IMR-90 (cell line): ENCODE data around the gene PNMA6E. TPM values are rescaled to one million over a fixed set of nuclear protein-coding genes. Genes with fewer than 3 reads are reported as not detected.

Source experiments
- ATAC-seq: fragments of 200-7000 bp; cut with Tn5 transposase; 2 replicates; pipeline ENCODE4 v1.9.1; 2020; ENCODE audit warnings: low read depth, mild to moderate bottlenecking, moderate library complexity
- BruUV-seq: library from RNA; stranded (reverse); fragments of 400-500 nt; replicated peaks from 2 replicates; lab custom pipeline; 2021; lab: Mats Ljungman, UMichigan
- CTCF ChIA-PET: fragments of 300-600 bp; formaldehyde crosslinking; extraction: SDS; loops from one replicate; lab custom pipeline; 2021; ENCODE audit warnings: antibody characterized with exemption; lab: Yijun Ruan, JAX
- POLR2A ChIA-PET: fragments of 300-600 bp; sonication (Branson Sonifier 250); formaldehyde crosslinking; loops from one replicate; lab custom pipeline; 2022; ENCODE audit warnings: antibody characterized with exemption; ENCODE audit not compliant: unreplicated experiment; lab: Charles Lee
- DNase-seq: peaks from one replicate; pipeline ENCODE4 v3.0.0; 2013
- H2AFZ ChIP-seq: replicated peaks from 2 replicates; pipeline ENCODE3; 2013; ENCODE audit warnings: low read length, mild to moderate bottlenecking; ENCODE audit not compliant: poor library complexity
- H2AK5ac ChIP-seq: 2 replicates; pipeline ENCODE4 v1.6.1; 2013; ENCODE audit warnings: low read depth, low read length, inconsistent platforms
- H2AK9ac ChIP-seq: replicated peaks from 2 replicates; pipeline ENCODE3; 2013; ENCODE audit warnings: mild to moderate bottlenecking, low read depth, low read length, moderate library complexity; ENCODE audit not compliant: poor library complexity
- H2BK120ac ChIP-seq: 2 replicates; pipeline ENCODE4 v1.6.1; 2013; ENCODE audit warnings: low read depth, low read length, inconsistent platforms
- H2BK15ac ChIP-seq: 3 replicates; pipeline ENCODE4 v1.6.1; 2013; ENCODE audit warnings: low read depth, low read length, inconsistent platforms
- H2BK20ac ChIP-seq: 2 replicates; pipeline ENCODE4 v1.6.1; 2013; ENCODE audit warnings: low read depth, mild to moderate bottlenecking, inconsistent platforms, low read length, moderate library complexity
- H2BK5ac ChIP-seq: 2 replicates; pipeline ENCODE4 v1.6.1; 2013; ENCODE audit warnings: mild to moderate bottlenecking, low read depth, low read length, inconsistent platforms; ENCODE audit not compliant: poor library complexity, severe bottlenecking
- H3K14ac ChIP-seq: replicated peaks from 2 replicates; pipeline ENCODE4 v1.6.1; 2013; ENCODE audit warnings: low read depth, low read length, inconsistent platforms
- H3K18ac ChIP-seq: 2 replicates; pipeline ENCODE4 v1.6.1; 2013; ENCODE audit warnings: low read depth, low read length, control low read depth
- H3K23ac ChIP-seq: 2 replicates; pipeline ENCODE4 v1.6.1; 2013; ENCODE audit warnings: low read depth, low read length, inconsistent platforms
- H3K27ac ChIP-seq: 2 replicates; pipeline ENCODE4 v1.5.1; 2013; ENCODE audit warnings: mild to moderate bottlenecking, control low read depth, low read length; ENCODE audit not compliant: insufficient read depth
- H3K27me3 ChIP-seq: 2 replicates; pipeline ENCODE4 v1.6.1; 2013; ENCODE audit warnings: low read length; ENCODE audit not compliant: control insufficient read depth, insufficient read depth
- H3K36me3 ChIP-seq: 2 replicates; pipeline ENCODE4 v1.6.1; 2013; ENCODE audit warnings: low read length, mixed read lengths; ENCODE audit not compliant: control insufficient read depth, insufficient read depth
- H3K4ac ChIP-seq: 2 replicates; pipeline ENCODE4 v1.6.1; 2013; ENCODE audit warnings: low read depth, low read length, inconsistent platforms
- H3K4me1 ChIP-seq: 2 replicates; pipeline ENCODE4 v1.6.1; 2013; ENCODE audit warnings: low read length, mixed read lengths; ENCODE audit not compliant: control insufficient read depth, insufficient read depth
- H3K4me2 ChIP-seq: 2 replicates; pipeline ENCODE4 v1.6.1; 2013; ENCODE audit warnings: low read depth, mild to moderate bottlenecking, control low read depth, low read length, moderate library complexity
- H3K4me3 ChIP-seq: 2 replicates; pipeline ENCODE4 v1.5.1; 2013; ENCODE audit warnings: low read depth, mild to moderate bottlenecking, control low read depth, low read length, moderate library complexity; ENCODE audit not compliant: insufficient read depth
- H3K56ac ChIP-seq: 2 replicates; pipeline ENCODE4 v1.6.1; 2013; ENCODE audit warnings: low read length, inconsistent platforms; ENCODE audit not compliant: insufficient read depth; ENCODE audit errors: extremely low read depth
- H3K79me1 ChIP-seq, 2 experiments: 2 replicates each; pipeline ENCODE4 v1.6.1; 2013; ENCODE audit warnings: low read length in 2 of 2, inconsistent platforms in 1 of 2, low read depth in 1 of 2
- H3K9ac ChIP-seq: 2 replicates; pipeline ENCODE4 v1.6.1; 2013; ENCODE audit warnings: low read depth, low read length, control low read depth
- H3K9me1 ChIP-seq: 2 replicates; pipeline ENCODE4 v1.6.1; 2013; ENCODE audit warnings: low read length, inconsistent platforms; ENCODE audit not compliant: insufficient read depth
- H3K9me3 ChIP-seq: 2 replicates; pipeline ENCODE4 v1.6.1; 2013; ENCODE audit warnings: low read length; ENCODE audit not compliant: control insufficient read depth, insufficient read depth
- H4K20me1 ChIP-seq: 2 replicates; pipeline ENCODE4 v1.6.1; 2013; ENCODE audit warnings: low read length, inconsistent platforms; ENCODE audit not compliant: insufficient read depth
- H4K5ac ChIP-seq: 2 replicates; pipeline ENCODE4 v1.6.1; 2013; ENCODE audit warnings: mild to moderate bottlenecking, low read depth, low read length, control low read depth
- H4K8ac ChIP-seq, 2 experiments: 2 replicates each; pipeline ENCODE4 v1.6.1; 2013; ENCODE audit warnings: low read depth in 2 of 2, low read length in 2 of 2, control low read depth in 1 of 2, inconsistent platforms in 1 of 2
- H4K91ac ChIP-seq: 2 replicates; pipeline ENCODE4 v1.6.1; 2013; ENCODE audit warnings: low read depth, low read length, inconsistent platforms; ENCODE audit not compliant: insufficient read depth
- BHLHE40 ChIP-seq: fragments of 150-350 bp; IDR thresholded peaks from 2 replicates; pipeline ENCODE4 v1.6.1; 2016; ENCODE audit warnings: mild to moderate bottlenecking, low read depth, low read length
- CEBPB ChIP-seq: IDR thresholded peaks from 2 replicates; pipeline ENCODE4 v1.6.1; 2012; ENCODE audit warnings: low read depth, low read length, improper control_type of control experiment
- FOS ChIP-seq: fragments of 150-350 bp; IDR thresholded peaks from 2 replicates; pipeline ENCODE4 v1.6.1; 2016; ENCODE audit warnings: low read depth, low read length
- MAFK ChIP-seq: IDR thresholded peaks from 2 replicates; pipeline ENCODE4 v1.6.1; 2012; ENCODE audit warnings: low read depth, low read length, improper control_type of control experiment
- MAZ ChIP-seq: IDR thresholded peaks from 2 replicates; pipeline ENCODE4 v1.6.1; 2012; ENCODE audit warnings: low read depth, mild to moderate bottlenecking, low read length, improper control_type of control experiment, moderate library complexity, borderline replicate concordance
- MXI1 ChIP-seq: IDR thresholded peaks from 2 replicates; pipeline ENCODE4 v1.6.1; 2012; ENCODE audit warnings: low read depth, mild to moderate bottlenecking, low read length, moderate library complexity, borderline replicate concordance
- NFE2L2 ChIP-seq: fragments of 150-350 bp; IDR thresholded peaks from 2 replicates; pipeline ENCODE4 v1.6.1; 2016; ENCODE audit warnings: low read depth, mild to moderate bottlenecking, low read length
- POLR2A ChIP-seq: IDR thresholded peaks from 2 replicates; pipeline ENCODE4 v1.6.1; 2012; ENCODE audit warnings: mild to moderate bottlenecking, low read depth, low read length
- RAD21 ChIP-seq: IDR thresholded peaks from 2 replicates; pipeline ENCODE4 v1.6.1; 2012; ENCODE audit warnings: low read length, improper control_type of control experiment
- RFX5 ChIP-seq: IDR thresholded peaks from 2 replicates; pipeline ENCODE4 v1.8.0; 2012; ENCODE audit warnings: low read depth, mild to moderate bottlenecking, low read length, moderate library complexity
- SMC3 ChIP-seq: fragments of 150-350 bp; IDR thresholded peaks from 2 replicates; pipeline ENCODE4 v1.6.1; 2016; ENCODE audit warnings: low read depth, mild to moderate bottlenecking, antibody characterized with exemption, low read length, moderate library complexity
- WGBS, 2 experiments: methylation state at CpG; one replicate each; pipeline versions ENCODE4 v1.1.5 to v1.1.7; 2013; ENCODE audit warnings: missing lambda C conversion rate in 2 of 2; ENCODE audit not compliant: insufficient read length in 1 of 2; ENCODE audit errors: extremely low coverage in 2 of 2; 5-methylcytosine and 5-hydroxymethylcytosine counted together
- dilution Hi-C: fragments of 300-500 bp; cut with HindIII; formaldehyde crosslinking; loops from one replicate; pipeline ENCODE4 v1.14.3; 2018; ENCODE audit warnings: low sequenced_read_pairs; ENCODE audit not compliant: unreplicated experiment
- in situ Hi-C: fragments of 300-500 bp; cut with MboI; formaldehyde crosslinking; loops from 3 replicates; pipeline ENCODE4 v1.14.3; 2019; ENCODE audit warnings: low sequenced_read_pairs, inconsistent platforms, mixed read lengths
- intact Hi-C: fragments of 100-400 bp; cut with micrococcal nuclease; formaldehyde crosslinking; loops from 2 replicates; pipeline ENCODE4 v1.10.0; 2022
- polyA plus RNA-seq, 3 experiments: library from polyadenylated mRNA; depleted of rRNA; stranded (reverse); fragments of >200 nt; gene quantifications; 2 replicates each; pipeline ENCODE4 v1.2.3, GENCODE V29; 2012; ENCODE audit warnings: low replicate concordance in 1 of 3
- total RNA-seq: library from RNA; depleted of rRNA; stranded (reverse); fragments of >200 nt; gene quantifications from 2 replicates; pipeline ENCODE4 v1.2.3, GENCODE V29; 2012
- TF ChIP-seq, protein P1 (sequence below): fragments of 150-350 bp; IDR thresholded peaks from 2 replicates; pipeline ENCODE4 v1.6.1; 2016; ENCODE audit warnings: low read depth, mild to moderate bottlenecking, low read length, moderate library complexity, borderline replicate concordance
- TF ChIP-seq, protein P2 (sequence below): fragments of 150-350 bp; IDR thresholded peaks from 2 replicates; pipeline ENCODE4 v1.6.1; 2017; ENCODE audit warnings: mild to moderate bottlenecking, antibody characterized with exemption, low read length, low read depth
- TF ChIP-seq, protein P3 (sequence below): conservative IDR thresholded peaks from 2 replicates; pipeline ENCODE4 v1.5.1; 2012; ENCODE audit warnings: mild to moderate bottlenecking, low read depth, low read length, improper control_type of control experiment

The PNMA6E gene
- total and polyA plus RNA-seq, 2 of the 4 experiments (the other 2 are of a cell fraction), result not detected

DNA sequence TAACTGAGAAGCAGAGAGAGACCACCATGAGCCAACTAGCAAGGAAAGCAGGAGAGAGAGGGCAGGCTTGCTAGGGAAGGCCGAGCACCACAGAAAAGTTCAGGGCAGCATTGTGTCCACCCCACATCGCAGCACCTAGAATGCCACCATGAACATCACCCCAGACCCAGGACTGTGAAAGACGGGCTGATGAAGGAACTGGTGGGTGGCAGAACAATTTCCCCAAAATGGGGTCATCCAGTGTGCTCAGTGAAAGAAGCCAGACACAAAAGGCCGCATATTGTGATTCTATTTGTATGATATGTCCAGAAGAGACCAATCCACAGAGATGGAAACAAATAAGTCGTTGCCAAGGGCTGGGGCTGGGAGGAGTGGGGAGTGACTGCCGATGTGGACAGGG is 16.8 kb downstream of the PNMA6E start:
- peaks cover 2% of the 10 kb centered on the region; the same call in 1 of the 2 replicates for H3K4me1 ChIP-seq
- WGBS, 2 experiments, result 63% methylated on average over 1 of the region's 6 CpGs; no CpG with 5 or more reads in 1 of the 2 experiments
- H2BK15ac ChIP-seq, result no peak overlapping the region
- TF ChIP-seq POLR2A, result no peak
- no peak for TF ChIP-seq SMC3
- TF ChIP-seq, protein P1, sequence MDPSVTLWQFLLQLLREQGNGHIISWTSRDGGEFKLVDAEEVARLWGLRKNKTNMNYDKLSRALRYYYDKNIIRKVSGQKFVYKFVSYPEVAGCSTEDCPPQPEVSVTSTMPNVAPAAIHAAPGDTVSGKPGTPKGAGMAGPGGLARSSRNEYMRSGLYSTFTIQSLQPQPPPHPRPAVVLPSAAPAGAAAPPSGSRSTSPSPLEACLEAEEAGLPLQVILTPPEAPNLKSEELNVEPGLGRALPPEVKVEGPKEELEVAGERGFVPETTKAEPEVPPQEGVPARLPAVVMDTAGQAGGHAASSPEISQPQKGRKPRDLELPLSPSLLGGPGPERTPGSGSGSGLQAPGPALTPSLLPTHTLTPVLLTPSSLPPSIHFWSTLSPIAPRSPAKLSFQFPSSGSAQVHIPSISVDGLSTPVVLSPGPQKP, result no peak
- no peak for TF ChIP-seq RAD21
- no peak for TF ChIP-seq BHLHE40
- TF ChIP-seq, protein P2, sequence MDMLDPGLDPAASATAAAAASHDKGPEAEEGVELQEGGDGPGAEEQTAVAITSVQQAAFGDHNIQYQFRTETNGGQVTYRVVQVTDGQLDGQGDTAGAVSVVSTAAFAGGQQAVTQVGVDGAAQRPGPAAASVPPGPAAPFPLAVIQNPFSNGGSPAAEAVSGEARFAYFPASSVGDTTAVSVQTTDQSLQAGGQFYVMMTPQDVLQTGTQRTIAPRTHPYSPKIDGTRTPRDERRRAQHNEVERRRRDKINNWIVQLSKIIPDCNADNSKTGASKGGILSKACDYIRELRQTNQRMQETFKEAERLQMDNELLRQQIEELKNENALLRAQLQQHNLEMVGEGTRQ, result no peak
- no peak for TF ChIP-seq MAFK
- no peak for TF ChIP-seq MXI1
- TF ChIP-seq, protein P3, sequence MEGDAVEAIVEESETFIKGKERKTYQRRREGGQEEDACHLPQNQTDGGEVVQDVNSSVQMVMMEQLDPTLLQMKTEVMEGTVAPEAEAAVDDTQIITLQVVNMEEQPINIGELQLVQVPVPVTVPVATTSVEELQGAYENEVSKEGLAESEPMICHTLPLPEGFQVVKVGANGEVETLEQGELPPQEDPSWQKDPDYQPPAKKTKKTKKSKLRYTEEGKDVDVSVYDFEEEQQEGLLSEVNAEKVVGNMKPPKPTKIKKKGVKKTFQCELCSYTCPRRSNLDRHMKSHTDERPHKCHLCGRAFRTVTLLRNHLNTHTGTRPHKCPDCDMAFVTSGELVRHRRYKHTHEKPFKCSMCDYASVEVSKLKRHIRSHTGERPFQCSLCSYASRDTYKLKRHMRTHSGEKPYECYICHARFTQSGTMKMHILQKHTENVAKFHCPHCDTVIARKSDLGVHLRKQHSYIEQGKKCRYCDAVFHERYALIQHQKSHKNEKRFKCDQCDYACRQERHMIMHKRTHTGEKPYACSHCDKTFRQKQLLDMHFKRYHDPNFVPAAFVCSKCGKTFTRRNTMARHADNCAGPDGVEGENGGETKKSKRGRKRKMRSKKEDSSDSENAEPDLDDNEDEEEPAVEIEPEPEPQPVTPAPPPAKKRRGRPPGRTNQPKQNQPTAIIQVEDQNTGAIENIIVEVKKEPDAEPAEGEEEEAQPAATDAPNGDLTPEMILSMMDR, result no peak
- TF ChIP-seq NFE2L2, result no peak
- no peak for TF ChIP-seq FOS
- no peak for TF ChIP-seq RFX5
- TF ChIP-seq CEBPB, result no peak
- no peak for TF ChIP-seq MAZ
- no peak overlapping the region for H2AFZ ChIP-seq
- BruUV-seq, result no TSS peak
- H3K9ac ChIP-seq, result no peak overlapping the region
- POLR2A ChIA-PET, result no interaction called here
- H3K9me3 ChIP-seq, result no peaks in the 10 kb centered on the region; the same call in 1 of the 2 replicates
- no peaks in the 10 kb centered on the region for H4K20me1 ChIP-seq
- H2BK5ac ChIP-seq, result no peak overlapping the region
- no peak overlapping the region for H2BK120ac ChIP-seq
- no peak overlapping the region for H4K8ac ChIP-seq
- H3K56ac ChIP-seq, result no peak overlapping the region
- DNase-seq, result no peak
- ATAC-seq, result no peak
- no peak overlapping the region for H3K27ac ChIP-seq
- H2AK9ac ChIP-seq, result no peak overlapping the region
- no peaks in the 10 kb centered on the region for H3K79me1 ChIP-seq
- intact Hi-C loops, result no loop called here
- dilution Hi-C loops, result no loop called here
- in situ Hi-C loops, result no loop called here
- CTCF ChIA-PET, result no interaction called here
- no peak overlapping the region for H4K5ac ChIP-seq
- H3K18ac ChIP-seq, result no peak overlapping the region
- no peak overlapping the region for H3K23ac ChIP-seq
- no peak overlapping the region for H4K91ac ChIP-seq
- H3K9me1 ChIP-seq, result no peaks in the 10 kb centered on the region
- H3K14ac ChIP-seq, result no peak overlapping the region
- no peak overlapping the region for H3K4me3 ChIP-seq
- H3K4ac ChIP-seq, result no peak overlapping the region
- no peaks in the 10 kb centered on the region for H3K36me3 ChIP-seq
- H3K27me3 ChIP-seq, result peaks cover 8% of the 10 kb centered on the region
- H2BK20ac ChIP-seq, result no peak overlapping the region
- H3K4me2 ChIP-seq, result no peak overlapping the region
- no peak overlapping the region for H2AK5ac ChIP-seq
